GM21390 (cell line): ENCODE results near the gene TTC32.

Source experiments
- ATAC-seq: cut with Tn5 transposase; IDR thresholded peaks from one replicate; pipeline ENCODE4 v1.9.1; 2021; ENCODE audit not compliant: unreplicated experiment

TTC32 gene

DNA sequence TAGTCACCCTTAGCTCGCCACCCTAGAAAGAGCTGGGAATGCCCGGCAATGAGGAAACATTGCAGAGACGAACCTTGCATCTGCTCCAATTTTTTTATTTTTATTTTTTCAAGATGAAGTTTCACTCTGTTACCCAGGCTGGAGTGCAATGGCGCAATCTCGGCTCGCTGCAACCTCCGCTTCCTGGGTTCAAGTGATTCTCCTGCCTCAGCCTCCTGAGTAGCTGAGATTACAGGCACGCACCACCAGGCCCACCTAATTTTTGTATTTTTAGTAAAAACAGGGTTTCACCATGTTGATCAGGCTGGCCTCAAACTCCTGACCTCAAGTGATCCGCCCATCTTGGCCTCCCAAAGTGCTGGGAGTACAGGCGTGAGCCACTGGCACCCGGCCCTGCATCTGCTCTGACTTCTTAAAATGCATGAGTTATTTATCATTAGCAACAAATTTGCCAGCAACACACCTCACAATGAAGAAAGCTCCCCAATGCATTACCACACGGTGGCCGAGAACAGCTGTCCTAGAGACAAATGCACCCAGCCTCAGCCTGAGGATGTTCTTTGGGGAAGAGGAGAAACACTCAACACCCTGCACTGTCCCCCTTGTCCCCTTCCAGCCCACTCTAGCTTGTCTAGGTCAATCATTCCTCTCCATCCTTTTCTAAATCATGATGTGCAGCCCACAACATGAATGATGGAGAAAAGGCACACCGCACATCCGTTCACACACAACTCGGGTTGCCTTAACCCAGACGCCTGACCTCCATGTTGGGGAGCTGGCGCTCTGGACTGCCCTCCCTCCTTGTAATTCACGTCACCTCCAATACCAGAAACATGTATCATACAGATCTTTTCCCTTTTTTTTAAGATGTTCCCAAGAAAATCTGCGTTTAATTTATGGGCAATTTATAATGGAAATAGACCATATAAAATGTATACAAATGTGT, 46.9 kb downstream of the TTC32 start:
- ATAC-seq = no peak

- ATAC-seq = no peak
Observed at GRCh38 chr2:19851116-19851695, 50.6 kb downstream of the TTC32 start.

- no peak for ATAC-seq
Observed at GRCh38 chr2:19850056-19851050, 51.4 kb downstream of the TTC32 start.

- ATAC-seq = no peak
Observed at GRCh38 chr2:19848952-19849351, 52.8 kb downstream of the TTC32 start.

GRCh38 chr2:19848029-19848750, 53.6 kb downstream of the TTC32 start:
- ATAC-seq = no peak

GRCh38 chr2:19847486-19847885, 54.3 kb downstream of the TTC32 start:
- no peak for ATAC-seq
